ENCODE measurements around the gene BMP3.
A peak's percentile ranks its signal among the peaks of the same experiment; 100 is the strongest.

The BMP3 gene

DNA sequence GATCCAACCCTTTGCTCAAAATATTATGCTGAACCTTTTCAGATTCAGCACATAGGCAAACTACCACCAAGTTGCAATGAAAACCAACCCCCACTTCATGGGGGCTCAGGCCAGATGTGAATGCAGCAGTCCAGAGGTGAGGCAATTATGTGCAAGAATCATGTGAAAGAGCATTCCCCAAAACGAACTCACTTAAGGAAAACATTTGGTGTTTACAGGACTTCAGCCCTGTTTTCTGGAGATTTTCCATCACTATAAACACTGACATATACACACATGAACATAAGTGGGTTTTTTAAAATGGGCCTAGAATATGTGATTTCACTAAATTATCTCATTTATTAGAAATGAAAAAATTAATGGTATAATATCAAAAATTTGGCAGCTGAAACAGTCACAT is 31.5 kb downstream of the BMP3 start:
- H3K4me2 ChIP-seq (ENCODE audit: insufficient read depth, low read length, poor library complexity, severe bottlenecking): no peak overlapping the region
- no peak overlapping the region for H2BK120ac ChIP-seq (ENCODE audit: low read depth, low read length)

DNA sequence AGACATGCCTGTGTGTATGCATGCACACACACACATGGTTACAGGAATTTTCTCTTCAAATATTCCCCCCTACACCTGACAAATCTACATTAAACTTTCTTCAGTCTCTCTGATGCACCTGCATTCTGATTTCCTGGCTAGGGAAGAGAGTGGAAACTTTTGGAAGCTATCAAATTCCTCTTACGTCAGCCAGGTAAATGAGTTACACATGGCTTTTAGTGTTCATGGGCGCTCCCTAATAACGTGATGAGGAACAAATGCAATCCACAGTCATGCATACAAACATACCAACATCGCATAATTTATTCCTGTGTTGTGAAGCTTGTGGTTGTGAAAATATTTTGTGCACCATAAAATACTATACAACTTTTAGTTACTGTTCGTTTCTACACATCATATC is 34.9 kb downstream of the BMP3 start:
- Histone ChIP-seq H2AFZ (ENCODE audit: low read length) (no peak overlapping the region), H2BK15ac (ENCODE audit: low read length) (no peak overlapping the region), H3K79me1 (ENCODE audit: low read depth, low read length) (no peaks in the 10 kb centered on the region), H2BK5ac (ENCODE audit: low read length) (no peak overlapping the region), H3K14ac (ENCODE audit: low read length) (no peak overlapping the region), H4K8ac (ENCODE audit: low read depth, low read length) (no peak overlapping the region), H3K27me3 (ENCODE audit: control insufficient read depth in 3 of 3, insufficient read depth in 3 of 3, low read depth in 1 of 3, low read length in 3 of 3) (no peaks in the 10 kb centered on the region), H3K4me1 (ENCODE audit: control insufficient read depth in 2 of 2, insufficient read depth in 1 of 2, low read depth in 1 of 2, low read length in 2 of 2) (no peaks in the 10 kb centered on the region), H3K4me2 (ENCODE audit: insufficient read depth, low read length, poor library complexity, severe bottlenecking) (no peak overlapping the region), H3K4me3 (ENCODE audit: low read length in 2 of 2) (no peak overlapping the region), H3K18ac (ENCODE audit: low read length) (no peak overlapping the region), H4K91ac (ENCODE audit: low read depth, low read length, poor library complexity) (no peak overlapping the region), H3K9ac (ENCODE audit: low read depth, low read length, poor library complexity) (no peak overlapping the region), H3K36me3 (replicated peaks in 1 of 2; ENCODE audit: control insufficient read depth in 2 of 2, insufficient read depth in 2 of 2, low read length in 2 of 2) (no peaks in the 10 kb centered on the region), H3K4ac (ENCODE audit: low read length) (no peak overlapping the region), H3K9me3 (replicated peaks in 1 of 2; ENCODE audit: control insufficient read depth in 2 of 2, insufficient read depth in 1 of 2, low read depth in 1 of 2, low read length in 2 of 2) (no peaks in the 10 kb centered on the region), H3K23ac (ENCODE audit: low read depth, low read length, poor library complexity) (no peak overlapping the region), H2AK5ac (ENCODE audit: low read depth, low read length) (no peak overlapping the region), H3K27ac (replicated peaks; ENCODE audit: low read length) (no peak overlapping the region), H2BK12ac (ENCODE audit: low read length) (no peak overlapping the region), H2BK120ac (ENCODE audit: low read depth, low read length) (no peak overlapping the region)
- DNase-seq (ENCODE audit: low spot score): no peak
- WGBS, 2 donors (ENCODE audit: extremely low coverage in 2 of 2, insufficient read length in 2 of 2, insufficient replicate concordance in 1 of 2): no CpG with 5 or more reads among the region's 5 CpGs

More for the DNA sequence above, 31.5 kb downstream of the BMP3 start:
- Histone ChIP-seq H3K36me3 (replicated peaks in 1 of 2; ENCODE audit: control insufficient read depth in 2 of 2, insufficient read depth in 2 of 2, low read length in 2 of 2) (no peaks in the 10 kb centered on the region), H3K18ac (ENCODE audit: low read length) (no peak overlapping the region), H3K79me1 (ENCODE audit: low read depth, low read length) (no peaks in the 10 kb centered on the region), H2BK15ac (ENCODE audit: low read length) (no peak overlapping the region), H4K91ac (ENCODE audit: low read depth, low read length, poor library complexity) (no peak overlapping the region), H2AFZ (ENCODE audit: low read length) (no peak overlapping the region), H3K9ac (ENCODE audit: low read depth, low read length, poor library complexity) (no peak overlapping the region), H3K27ac (replicated peaks; ENCODE audit: low read length) (no peak overlapping the region), H2BK12ac (ENCODE audit: low read length) (no peak overlapping the region), H3K4me3 (ENCODE audit: low read length in 2 of 2) (no peak overlapping the region), H2BK5ac (ENCODE audit: low read length) (no peak overlapping the region), H3K23ac (ENCODE audit: low read depth, low read length, poor library complexity) (no peak overlapping the region), H3K4ac (ENCODE audit: low read length) (no peak overlapping the region), H3K9me3 (replicated peaks in 1 of 2; ENCODE audit: control insufficient read depth in 2 of 2, insufficient read depth in 1 of 2, low read depth in 1 of 2, low read length in 2 of 2) (no peaks in the 10 kb centered on the region), H3K14ac (ENCODE audit: low read length) (no peak overlapping the region), H3K27me3 (ENCODE audit: control insufficient read depth in 3 of 3, insufficient read depth in 3 of 3, low read depth in 1 of 3, low read length in 3 of 3) (no peaks in the 10 kb centered on the region), H3K4me1 (ENCODE audit: control insufficient read depth in 2 of 2, insufficient read depth in 1 of 2, low read depth in 1 of 2, low read length in 2 of 2) (no peaks in the 10 kb centered on the region), H4K8ac (ENCODE audit: low read depth, low read length) (no peak overlapping the region), H2AK5ac (ENCODE audit: low read depth, low read length) (no peak overlapping the region)
- no peak for DNase-seq (ENCODE audit: low spot score)
- no CpG with 5 or more reads among the region's 1 CpG for WGBS, 2 donors (ENCODE audit: extremely low coverage in 2 of 2, insufficient read length in 2 of 2, insufficient replicate concordance in 1 of 2)

GRCh38 chr4:81069706-81070331 is 39.3 kb downstream of the BMP3 start:
- H4K8ac ChIP-seq (ENCODE audit: low read depth, low read length): no peak overlapping the region
- no peak overlapping the region for H3K18ac ChIP-seq (ENCODE audit: low read length)
- H3K9ac ChIP-seq (ENCODE audit: low read depth, low read length, poor library complexity): no peak overlapping the region
- no peaks in the 10 kb centered on the region for H3K79me1 ChIP-seq (ENCODE audit: low read depth, low read length)
- no peaks in the 10 kb centered on the region for H3K27me3 ChIP-seq (ENCODE audit: control insufficient read depth in 3 of 3, insufficient read depth in 3 of 3, low read depth in 1 of 3, low read length in 3 of 3)
- peak; percentile 90 for DNase-seq (ENCODE audit: low spot score)
- H3K9me3 ChIP-seq (replicated peaks in 1 of 2; ENCODE audit: control insufficient read depth in 2 of 2, insufficient read depth in 1 of 2, low read depth in 1 of 2, low read length in 2 of 2): no peaks in the 10 kb centered on the region
- no peak overlapping the region for H4K91ac ChIP-seq (ENCODE audit: low read depth, low read length, poor library complexity)
- H3K4ac ChIP-seq (ENCODE audit: low read length): no peak overlapping the region
- H3K14ac ChIP-seq (ENCODE audit: low read length): no peak overlapping the region
- no peak overlapping the region for H2BK15ac ChIP-seq (ENCODE audit: low read length)
- no peak overlapping the region for H3K27ac ChIP-seq (replicated peaks; ENCODE audit: low read length)
- H3K4me2 ChIP-seq (ENCODE audit: insufficient read depth, low read length, poor library complexity, severe bottlenecking): no peak overlapping the region
- H2AK5ac ChIP-seq (ENCODE audit: low read depth, low read length): no peak overlapping the region
- no peak overlapping the region for H2BK5ac ChIP-seq (ENCODE audit: low read length)
- no peak overlapping the region for H2BK12ac ChIP-seq (ENCODE audit: low read length)
- H3K36me3 ChIP-seq (replicated peaks in 1 of 2; ENCODE audit: control insufficient read depth in 2 of 2, insufficient read depth in 2 of 2, low read length in 2 of 2): no peaks in the 10 kb centered on the region
- H2AFZ ChIP-seq (ENCODE audit: low read length): no peak overlapping the region
- no CpG with 5 or more reads among the region's 6 CpGs for WGBS, 2 donors (ENCODE audit: extremely low coverage in 2 of 2, insufficient read length in 2 of 2, insufficient replicate concordance in 1 of 2)
- no peak overlapping the region for H3K23ac ChIP-seq (ENCODE audit: low read depth, low read length, poor library complexity)
- H3K4me3 ChIP-seq (ENCODE audit: low read length in 2 of 2): no peak overlapping the region
- no peak overlapping the region for H2BK120ac ChIP-seq (ENCODE audit: low read depth, low read length)
- H3K4me1 ChIP-seq (ENCODE audit: control insufficient read depth in 2 of 2, insufficient read depth in 1 of 2, low read depth in 1 of 2, low read length in 2 of 2): no peaks in the 10 kb centered on the region

- H3K23ac ChIP-seq (ENCODE audit: low read depth, low read length, poor library complexity): no peak overlapping the region
- H3K4me2 ChIP-seq (ENCODE audit: insufficient read depth, low read length, poor library complexity, severe bottlenecking): no peak overlapping the region
- no peak overlapping the region for H3K27ac ChIP-seq (replicated peaks; ENCODE audit: low read length)
- H2BK120ac ChIP-seq (ENCODE audit: low read depth, low read length): no peak overlapping the region
- H4K8ac ChIP-seq (ENCODE audit: low read depth, low read length): no peak overlapping the region
- H2AK5ac ChIP-seq (ENCODE audit: low read depth, low read length): no peak overlapping the region
- H3K27me3 ChIP-seq (ENCODE audit: control insufficient read depth in 3 of 3, insufficient read depth in 3 of 3, low read depth in 1 of 3, low read length in 3 of 3): no peaks in the 10 kb centered on the region
- WGBS, 2 donors (ENCODE audit: extremely low coverage in 2 of 2, insufficient read length in 2 of 2, insufficient replicate concordance in 1 of 2): no CpG with 5 or more reads among the region's 2 CpGs
- no peak overlapping the region for H4K91ac ChIP-seq (ENCODE audit: low read depth, low read length, poor library complexity)
- H3K4me3 ChIP-seq (ENCODE audit: low read length in 2 of 2): no peak overlapping the region
- H2BK12ac ChIP-seq (ENCODE audit: low read length): no peak overlapping the region
- no peak overlapping the region for H3K14ac ChIP-seq (ENCODE audit: low read length)
- no peaks in the 10 kb centered on the region for H3K4me1 ChIP-seq (ENCODE audit: control insufficient read depth in 2 of 2, insufficient read depth in 1 of 2, low read depth in 1 of 2, low read length in 2 of 2)
- no peak overlapping the region for H2BK15ac ChIP-seq (ENCODE audit: low read length)
- H3K9me3 ChIP-seq (replicated peaks in 1 of 2; ENCODE audit: control insufficient read depth in 2 of 2, insufficient read depth in 1 of 2, low read depth in 1 of 2, low read length in 2 of 2): no peaks in the 10 kb centered on the region
- H3K9ac ChIP-seq (ENCODE audit: low read depth, low read length, poor library complexity): no peak overlapping the region
- no peaks in the 10 kb centered on the region for H3K79me1 ChIP-seq (ENCODE audit: low read depth, low read length)
- H3K36me3 ChIP-seq (replicated peaks in 1 of 2; ENCODE audit: control insufficient read depth in 2 of 2, insufficient read depth in 2 of 2, low read length in 2 of 2): no peaks in the 10 kb centered on the region
- H3K18ac ChIP-seq (ENCODE audit: low read length): no peak overlapping the region
- no peak for DNase-seq (ENCODE audit: low spot score)
- no peak overlapping the region for H2BK5ac ChIP-seq (ENCODE audit: low read length)
- H2AFZ ChIP-seq (ENCODE audit: low read length): no peak overlapping the region
- no peak overlapping the region for H3K4ac ChIP-seq (ENCODE audit: low read length)
Observed at GRCh38 chr4:81071013-81071412, 40.5 kb downstream of the BMP3 start.
